Colonic mucosa (tissue), 4 donors: ENCODE results near the gene WNT4. TPM values are rescaled to one million over a fixed set of nuclear protein-coding genes. Genes with fewer than 3 reads are reported as not detected.

Experiments used
- DNase-seq: peaks from one replicate; pipeline ENCODE4 v3.0.0-alpha.2; 2020
- H3K27ac ChIP-seq: fragments of 200-600 bp; one replicate; pipeline ENCODE4 v1.8.0; 2021
- H3K27me3 ChIP-seq: fragments of 200-600 bp; one replicate; pipeline ENCODE4 v1.8.0; 2021
- H3K36me3 ChIP-seq: fragments of 200-600 bp; one replicate; pipeline ENCODE4 v1.8.0; 2021
- H3K4me1 ChIP-seq: fragments of 200-600 bp; one replicate; pipeline ENCODE4 v1.8.0; 2021; ENCODE audit warnings: mild to moderate bottlenecking
- H3K4me3 ChIP-seq: fragments of 200-600 bp; one replicate; pipeline ENCODE4 v1.8.0; 2021
- H3K9ac ChIP-seq, 2 donors: one replicate each; pipeline ENCODE4 v1.7.0; 2013; ENCODE audit warnings: control low read depth in 2 of 2, low read depth in 2 of 2, low read length in 2 of 2
- H3K9me3 ChIP-seq: fragments of 200-600 bp; one replicate; pipeline ENCODE4 v1.8.0; 2021
- intact Hi-C: fragments of 100-400 bp; cut with DNase I; formaldehyde crosslinking; loops from one replicate; pipeline ENCODE4 v1.14.1; 2022
- total RNA-seq, 2 donors: library from RNA; stranded (reverse); fragmentation: NEBNext Ultra II Directional in 1 of 2; extraction: Animal tissue kit (Norgen Biotek cat#: 25700) in 1 of 2; gene quantifications; one replicate each; pipeline ENCODE4 v1.2.1, GENCODE V29; 2021
- TF ChIP-seq, protein P1 (sequence below): fragments of 200-600 bp; IDR thresholded peaks from one replicate; pipeline ENCODE4 v1.8.0; 2022; ENCODE audit warnings: antibody characterized with exemption, mild to moderate bottlenecking
- donor health status: healthy.
- donor health status: DM: no; HTN: no; CAD: no.
- donor health status: DM: no; HTN: no; CAD: no.

Gene WNT4
- total RNA-seq, 2 donors from 2014 or later: 2.5 to 2.7 TPM

DNA sequence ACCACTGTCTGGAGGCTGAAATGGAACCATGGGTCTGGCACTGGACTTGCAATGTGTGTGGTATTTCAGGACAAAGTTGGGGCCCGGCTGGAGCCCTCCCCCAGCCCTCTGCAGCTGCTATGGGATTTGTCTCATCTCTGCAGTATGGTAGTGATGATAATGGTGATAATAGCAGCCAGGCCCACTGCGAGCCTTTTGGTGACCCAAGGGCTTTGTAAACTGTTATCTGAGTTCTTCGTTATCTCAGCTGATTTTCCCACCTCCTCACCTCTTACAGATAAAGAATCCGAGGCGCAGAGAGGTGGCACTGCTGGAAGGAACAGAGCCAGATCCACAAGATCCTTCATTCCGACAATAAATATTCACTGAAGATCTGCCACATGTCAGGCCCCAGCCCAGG lies 11.7 kb upstream of the WNT4 start:
- no peaks in the 10 kb centered on the region for H3K27me3 ChIP-seq
- TF ChIP-seq, protein P1, sequence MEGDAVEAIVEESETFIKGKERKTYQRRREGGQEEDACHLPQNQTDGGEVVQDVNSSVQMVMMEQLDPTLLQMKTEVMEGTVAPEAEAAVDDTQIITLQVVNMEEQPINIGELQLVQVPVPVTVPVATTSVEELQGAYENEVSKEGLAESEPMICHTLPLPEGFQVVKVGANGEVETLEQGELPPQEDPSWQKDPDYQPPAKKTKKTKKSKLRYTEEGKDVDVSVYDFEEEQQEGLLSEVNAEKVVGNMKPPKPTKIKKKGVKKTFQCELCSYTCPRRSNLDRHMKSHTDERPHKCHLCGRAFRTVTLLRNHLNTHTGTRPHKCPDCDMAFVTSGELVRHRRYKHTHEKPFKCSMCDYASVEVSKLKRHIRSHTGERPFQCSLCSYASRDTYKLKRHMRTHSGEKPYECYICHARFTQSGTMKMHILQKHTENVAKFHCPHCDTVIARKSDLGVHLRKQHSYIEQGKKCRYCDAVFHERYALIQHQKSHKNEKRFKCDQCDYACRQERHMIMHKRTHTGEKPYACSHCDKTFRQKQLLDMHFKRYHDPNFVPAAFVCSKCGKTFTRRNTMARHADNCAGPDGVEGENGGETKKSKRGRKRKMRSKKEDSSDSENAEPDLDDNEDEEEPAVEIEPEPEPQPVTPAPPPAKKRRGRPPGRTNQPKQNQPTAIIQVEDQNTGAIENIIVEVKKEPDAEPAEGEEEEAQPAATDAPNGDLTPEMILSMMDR: no peak
- DNase-seq: no peak

DNA sequence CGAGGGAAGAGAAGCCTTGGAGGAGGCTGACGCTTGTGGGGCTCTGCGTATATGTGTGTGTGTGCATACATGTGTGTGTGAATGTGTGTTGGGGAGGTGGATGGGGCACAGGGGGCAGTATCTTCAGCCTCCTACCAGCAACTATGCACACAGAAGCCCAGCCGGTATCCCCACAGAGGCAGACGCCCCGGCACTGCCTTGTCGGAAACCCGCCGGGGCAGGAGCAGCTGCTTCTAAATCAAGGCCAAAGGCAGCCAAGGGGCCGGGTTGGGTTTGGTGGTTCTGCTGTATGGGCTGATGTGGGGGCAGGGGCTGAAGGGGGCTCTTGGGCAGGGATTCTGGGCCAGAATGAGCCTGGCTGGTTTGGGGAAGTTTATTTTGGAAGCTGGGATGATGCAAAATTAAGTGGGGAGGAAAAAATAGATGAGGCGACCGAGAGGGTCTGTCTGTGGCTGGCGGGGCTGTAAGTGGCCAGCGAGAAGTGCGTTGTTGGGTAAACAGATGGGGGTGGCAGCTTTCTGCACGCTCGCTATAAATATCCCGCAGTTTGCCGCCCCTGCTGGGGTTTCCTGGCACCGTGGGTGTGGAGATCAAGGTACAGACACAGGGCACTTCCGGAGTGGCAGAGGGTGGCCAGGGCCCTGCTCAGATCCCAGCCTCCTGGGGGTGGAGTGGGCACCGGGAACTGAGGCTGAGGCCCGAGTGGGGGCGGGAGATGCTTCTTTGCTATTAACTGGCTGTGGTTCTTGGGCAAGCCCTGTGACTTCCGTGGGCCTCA lies 11.0 kb upstream of the WNT4 start:
- H3K9ac ChIP-seq: no peak overlapping the region
- intact Hi-C loops: no loop called here
- H3K27me3 ChIP-seq: no peaks in the 10 kb centered on the region
- DNase-seq: no peak
- no peaks in the 10 kb centered on the region for H3K4me1 ChIP-seq
- H3K27ac ChIP-seq: no peak overlapping the region
- no peaks in the 10 kb centered on the region for H3K9me3 ChIP-seq
- TF ChIP-seq, protein P1: no peak
- H3K36me3 ChIP-seq: no peaks in the 10 kb centered on the region
- H3K4me3 ChIP-seq: no peak overlapping the region

More for the DNA sequence above, 11.7 kb upstream of the WNT4 start:
- Histone ChIP-seq H3K9ac (no peak overlapping the region), H3K4me1 (no peaks in the 10 kb centered on the region), H3K4me3 (no peak overlapping the region), H3K36me3 (no peaks in the 10 kb centered on the region), H3K9me3 (no peaks in the 10 kb centered on the region), H3K27ac (no peak overlapping the region)
- intact Hi-C loops: no loop called here

DNA sequence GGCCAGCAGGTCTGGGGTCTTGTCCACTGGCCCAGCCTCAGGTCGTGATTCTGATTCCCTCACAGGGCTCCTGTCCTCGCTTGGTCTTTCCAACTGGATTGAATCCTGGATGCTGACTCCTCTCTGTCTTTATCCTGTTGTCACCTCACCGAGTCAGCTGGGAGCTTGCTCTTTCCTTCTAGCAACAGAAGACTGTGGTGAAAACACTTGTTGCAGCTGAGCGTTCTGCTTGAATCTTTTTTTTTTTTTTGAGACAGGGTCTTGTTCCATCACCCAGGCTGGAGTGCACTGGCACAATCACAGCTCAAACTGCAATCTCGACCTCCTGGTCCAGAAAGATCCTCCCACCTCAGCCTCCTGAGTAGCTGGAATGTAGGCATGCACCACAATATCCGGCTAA lies 8.0 kb upstream of the WNT4 start:
- TF ChIP-seq, protein P1: no peak
- no peak for DNase-seq
- H3K27ac ChIP-seq: no peak overlapping the region

DNA sequence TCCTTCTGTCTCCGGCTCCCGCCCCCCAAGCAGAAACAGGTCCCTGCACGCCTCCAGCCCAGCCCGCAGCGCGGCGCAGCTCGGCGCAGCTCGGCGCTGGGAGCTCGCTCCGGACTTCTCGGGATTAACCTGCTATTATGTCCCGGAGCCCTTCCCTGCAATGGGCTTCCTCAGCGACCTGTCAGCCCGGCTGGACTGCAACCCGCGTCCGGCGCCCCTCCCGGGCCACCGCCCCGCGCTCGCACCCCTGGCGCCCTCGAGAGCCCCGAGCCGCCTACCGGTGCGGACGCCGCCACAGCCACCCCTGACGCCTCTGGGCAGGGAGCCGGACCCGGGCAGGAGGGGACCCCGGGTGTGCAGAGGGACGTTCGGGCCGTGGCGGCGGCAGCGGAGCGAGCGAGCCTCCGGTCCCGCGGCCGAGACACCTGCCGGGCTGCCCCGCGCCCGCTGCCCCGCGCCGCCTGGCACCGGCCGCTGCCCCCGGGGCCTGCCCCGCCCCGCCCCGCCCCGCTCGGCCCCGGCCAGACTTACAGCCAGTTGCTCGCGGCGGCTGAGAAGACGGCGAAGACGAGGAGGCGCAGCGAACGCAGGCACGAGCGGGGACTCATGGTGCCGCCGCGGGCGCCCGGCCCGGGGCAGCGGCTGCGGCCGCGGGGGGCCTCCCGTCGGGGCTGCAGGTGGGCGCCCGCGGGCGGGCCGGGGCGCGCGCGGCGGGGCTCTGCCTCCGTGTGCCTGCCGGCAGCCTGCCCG lies 407 bp downstream of the WNT4 start:
- H3K9me3 ChIP-seq: no peaks in the 10 kb centered on the region
- no peaks in the 10 kb centered on the region for H3K4me1 ChIP-seq
- TF ChIP-seq, protein P1: no peak
- H3K4me3 ChIP-seq: peak overlapping the region; percentile 52
- intact Hi-C loops: no loop called here
- H3K27me3 ChIP-seq: peaks cover 24% of the 10 kb centered on the region
- DNase-seq: peak; percentile 42
- no peaks in the 10 kb centered on the region for H3K36me3 ChIP-seq
- H3K9ac ChIP-seq: peak overlapping the region in 1 of 2 donors; percentile 1
- no peak overlapping the region for H3K27ac ChIP-seq

More for the DNA sequence above, 8.0 kb upstream of the WNT4 start:
- H3K4me3 ChIP-seq: no peak overlapping the region
- no peak overlapping the region for H3K9ac ChIP-seq
- no peaks in the 10 kb centered on the region for H3K27me3 ChIP-seq
- H3K9me3 ChIP-seq: no peaks in the 10 kb centered on the region
- H3K4me1 ChIP-seq: no peaks in the 10 kb centered on the region
- intact Hi-C loops: no loop called here
- no peaks in the 10 kb centered on the region for H3K36me3 ChIP-seq

DNA sequence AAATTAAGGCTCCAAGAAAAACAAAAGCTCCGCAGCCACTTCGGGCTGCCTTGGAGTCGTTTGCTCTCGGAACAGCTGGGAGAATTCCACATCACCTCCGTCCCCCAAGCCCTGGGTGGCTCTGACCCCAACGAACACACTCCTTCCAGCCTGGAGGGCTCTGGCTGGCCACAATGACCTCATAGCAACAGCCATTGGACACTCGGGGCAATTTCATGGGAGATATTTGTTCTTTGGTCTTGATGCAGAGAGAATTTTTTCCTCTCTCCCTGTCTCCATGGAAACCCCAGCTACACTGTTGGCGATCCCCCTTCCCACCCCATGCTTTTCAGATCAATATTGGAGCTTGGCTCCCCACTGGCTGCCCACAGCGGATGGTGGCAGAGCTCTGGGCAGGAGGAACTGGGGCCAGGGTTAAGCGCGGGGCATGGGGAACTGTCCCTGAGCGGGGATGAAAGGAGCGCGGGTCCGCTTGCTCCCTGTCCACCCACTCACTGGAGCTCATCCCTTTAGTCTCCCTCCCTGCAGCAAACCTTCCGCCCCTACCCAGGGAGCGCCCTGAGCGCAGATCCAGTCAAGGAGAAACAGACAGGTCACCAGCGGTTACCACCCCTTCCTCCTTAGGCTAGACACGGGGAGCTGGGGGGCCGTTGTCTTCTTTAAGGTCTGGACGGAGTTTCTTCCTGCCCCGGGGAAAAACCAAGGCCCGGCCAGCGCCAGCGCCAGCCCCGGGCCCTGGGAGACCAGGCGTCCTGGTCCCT lies 1.2 kb downstream of the WNT4 start:
- Histone ChIP-seq H3K36me3 (no peaks in the 10 kb centered on the region), H3K27ac (no peak overlapping the region), H3K4me1 (no peaks in the 10 kb centered on the region), H3K9ac (peak overlapping the region in 1 of 2 donors; percentile 1), H3K27me3 (peaks cover 24% of the 10 kb centered on the region), H3K4me3 (peak overlapping the region; percentile 52), H3K9me3 (no peaks in the 10 kb centered on the region)
- TF ChIP-seq, protein P1: no peak
- intact Hi-C loops: no loop called here
- DNase-seq: no peak
